Keratinocyte (primary cell): Measurements from ENCODE around the gene ATG4B.

Experiments
- CTCF ChIP-seq, 3 experiments: IDR thresholded peaks in 1 of 3; conservative IDR thresholded peaks in 1 of 3; optimal IDR thresholded peaks in 1 of 3; 2 replicates in 2 of 3; 3 replicates in 1 of 3; pipeline versions ENCODE3 to v1.5.1; 2011; ENCODE audit warnings: low read length in 3 of 3, mild to moderate bottlenecking in 3 of 3, moderate library complexity in 2 of 3, control low read depth in 1 of 3, inconsistent platforms in 1 of 3; ENCODE audit not compliant: insufficient read depth in 2 of 3; ENCODE audit errors: extremely low read depth in 1 of 3
- EZH2 ChIP-seq: IDR thresholded peaks from one replicate; pipeline ENCODE4 v1.6.1; 2012; ENCODE audit warnings: inconsistent platforms, mild to moderate bottlenecking, low read length, moderate library complexity

GRCh38 chr2:241677392-241677791, 39.9 kb downstream of the ATG4B start:
- TF ChIP-seq EZH2 (no peak), CTCF (optimal IDR thresholded peaks at IDR 0.05 in 1 of 3, IDR thresholded peaks at IDR 0.05 in 1 of 3, conservative IDR thresholded peaks at IDR 0.05 in 1 of 3; ENCODE audit: extremely low read depth in 1 of 3, insufficient read depth in 2 of 3, low read length in 3 of 3) (no peak)
